ENCODE results near the gene LORICRIN. TPM values are rescaled to one million over a fixed set of nuclear protein-coding genes. Genes with fewer than 3 reads are reported as not detected.
"Not testable (repeated sequence)": the region's sequence is repeated elsewhere in the genome, so short reads cannot be mapped to it uniquely, and the experiment has no call there.

LORICRIN gene, protein sequence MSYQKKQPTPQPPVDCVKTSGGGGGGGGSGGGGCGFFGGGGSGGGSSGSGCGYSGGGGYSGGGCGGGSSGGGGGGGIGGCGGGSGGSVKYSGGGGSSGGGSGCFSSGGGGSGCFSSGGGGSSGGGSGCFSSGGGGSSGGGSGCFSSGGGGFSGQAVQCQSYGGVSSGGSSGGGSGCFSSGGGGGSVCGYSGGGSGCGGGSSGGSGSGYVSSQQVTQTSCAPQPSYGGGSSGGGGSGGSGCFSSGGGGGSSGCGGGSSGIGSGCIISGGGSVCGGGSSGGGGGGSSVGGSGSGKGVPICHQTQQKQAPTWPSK
- total RNA-seq = not detected

GRCh38 chr1:153259387-153259786 is at the start of gene LORICRIN:
Gene LORICRIN, plus strand, starts transcription at chr1:153259687. Its CDS starts 1,263 bp downstream, at chr1:153260950.
- no peak for FAIRE-seq

GRCh38 chr1:153210206-153210605 is 49.3 kb upstream of the LORICRIN start:
- FAIRE-seq (no peak), DNase-seq (ENCODE audit: low spot score in 2 of 2) (no peak)

More at GRCh38 chr1:153259387-153259786, at the start of gene LORICRIN:
- no peak for DNase-seq (ENCODE audit: low spot score in 2 of 2)

- no peak for FAIRE-seq
- no peak for DNase-seq (ENCODE audit: low spot score in 2 of 2)
Measured at GRCh38 chr1:153212201-153212600, 47.3 kb upstream of the LORICRIN start.

- FAIRE-seq = no peak
Measured at GRCh38 chr1:153213519-153213918, 46.0 kb upstream of the LORICRIN start.

GRCh38 chr1:153217212-153217611 is 42.3 kb upstream of the LORICRIN start, which contains the start of gene PRR9:
Gene PRR9, plus strand, starts transcription at chr1:153217584. Its CDS starts 561 bp downstream, at chr1:153218145.
- FAIRE-seq = no peak

More at GRCh38 chr1:153213519-153213918, 46.0 kb upstream of the LORICRIN start:
- no peak for DNase-seq (ENCODE audit: low spot score in 2 of 2)

DNA sequence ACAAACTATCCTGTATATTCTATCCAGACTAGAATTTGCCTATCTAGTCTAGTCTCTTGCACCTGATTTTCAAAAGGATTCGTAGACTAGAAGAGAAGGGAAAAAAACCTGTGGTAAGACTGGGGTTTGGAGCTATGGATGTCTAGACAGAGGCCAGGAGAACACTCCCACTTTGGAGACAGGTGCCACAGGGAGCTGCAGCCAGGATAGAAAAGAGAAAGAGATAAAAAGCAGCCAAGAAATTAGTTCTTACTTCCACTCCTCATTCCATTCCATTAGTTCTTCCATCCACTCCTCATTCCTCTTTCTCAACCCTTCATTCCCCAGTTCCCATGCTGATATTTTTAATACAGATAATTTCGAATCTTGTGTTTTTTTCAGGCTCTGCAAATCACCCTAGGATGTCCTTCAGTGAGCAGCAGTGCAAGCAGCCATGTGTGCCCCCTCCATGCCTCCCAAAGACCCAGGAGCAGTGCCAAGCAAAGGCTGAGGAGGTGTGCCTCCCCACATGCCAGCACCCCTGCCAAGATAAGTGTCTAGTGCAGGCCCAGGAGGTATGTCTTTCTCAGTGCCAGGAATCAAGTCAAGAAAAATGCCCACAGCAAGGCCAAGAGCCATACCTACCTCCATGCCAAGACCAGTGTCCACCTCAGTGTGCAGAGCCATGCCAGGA is 41.6 kb upstream of the LORICRIN start:
- DNase-seq (ENCODE audit: low spot score in 2 of 2) = no peak
- FAIRE-seq = no peak

More at GRCh38 chr1:153217212-153217611, 42.3 kb upstream of the LORICRIN start, which contains the start of gene PRR9:
- no peak for DNase-seq (ENCODE audit: low spot score in 2 of 2)

DNA sequence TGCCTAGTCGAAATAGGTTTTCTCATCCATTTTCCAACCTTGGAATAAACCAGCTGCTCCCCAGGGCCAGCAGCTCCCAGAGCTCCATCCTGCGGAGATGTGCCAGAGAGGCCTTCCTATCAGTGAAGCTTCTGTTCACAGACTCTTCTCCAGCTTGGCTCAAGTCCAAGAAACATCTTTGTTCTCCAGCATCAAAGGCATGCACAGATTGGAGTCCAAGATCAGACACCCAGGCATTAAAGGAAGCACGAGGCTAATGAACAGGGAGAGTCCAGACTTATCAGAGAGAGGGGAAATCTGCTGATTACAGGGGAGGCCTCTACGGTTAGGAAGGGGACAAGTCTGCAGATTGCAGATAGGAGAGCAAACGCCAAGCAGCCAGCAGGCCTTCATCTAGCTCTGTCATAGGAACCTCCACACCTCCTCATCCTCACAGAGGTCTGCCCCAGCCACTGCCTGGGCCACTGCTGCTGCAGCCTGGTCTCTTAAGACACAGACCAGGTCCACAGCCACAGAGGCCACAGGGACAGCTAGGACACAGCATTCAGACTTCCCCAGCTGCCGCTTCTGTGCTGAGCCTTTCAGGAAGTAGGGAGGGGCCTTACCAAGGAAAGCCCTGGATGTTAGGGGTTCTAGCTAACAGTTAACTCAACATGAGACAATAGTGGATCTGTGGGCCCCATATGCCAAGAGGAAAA is 38.7 kb upstream of the LORICRIN start:
- DNase-seq (ENCODE audit: low spot score in 2 of 2) (peak; percentile 6 to 13), FAIRE-seq (no peak)

GRCh38 chr1:153223040-153223891 is 36.2 kb upstream of the LORICRIN start:
- not testable (repeated sequence) for FAIRE-seq
- peak in 1 of 2 donors; percentile 16 for DNase-seq (ENCODE audit: low spot score in 2 of 2)

DNA sequence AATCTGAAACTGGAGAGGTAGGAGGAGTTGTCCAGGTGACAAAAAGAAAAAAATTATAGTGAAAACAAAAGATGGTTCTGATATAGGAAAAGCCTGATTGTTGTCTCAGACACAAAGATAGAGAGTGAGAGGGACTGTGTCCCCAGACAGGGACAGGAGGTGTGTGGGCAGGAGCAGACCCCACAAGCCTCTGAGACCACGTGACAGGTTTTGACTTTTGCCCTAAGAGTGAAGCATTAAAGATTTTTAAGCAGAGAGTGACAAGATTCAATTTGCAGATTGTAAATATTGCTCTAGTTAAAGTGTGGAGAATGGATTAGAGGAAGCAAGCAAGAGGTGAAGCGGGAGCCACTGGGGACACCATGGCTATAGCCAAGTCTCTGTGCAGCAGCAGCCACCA is 31.7 kb upstream of the LORICRIN start:
- no peak for DNase-seq (ENCODE audit: low spot score in 2 of 2)
- no peak for FAIRE-seq

DNA sequence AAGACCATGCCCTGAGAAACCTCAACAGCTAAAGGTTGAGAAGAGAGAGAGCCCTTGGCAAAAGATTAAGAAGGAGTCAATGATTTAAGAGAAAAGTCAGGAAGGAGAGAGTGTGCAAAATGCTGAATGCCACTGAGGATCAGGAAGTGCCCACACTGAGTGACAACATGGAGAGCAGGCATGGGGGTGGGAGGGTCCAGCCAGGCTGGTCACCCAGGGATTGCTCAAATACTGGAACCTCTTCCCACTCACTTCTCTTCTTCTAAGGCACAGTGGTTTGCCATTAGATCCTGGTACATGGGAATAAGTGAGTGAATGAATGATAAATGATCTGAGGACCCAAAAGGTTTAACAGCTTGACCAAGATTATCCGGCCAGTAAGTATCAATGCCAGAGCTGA is 31.0 kb upstream of the LORICRIN start:
- FAIRE-seq = no peak
- DNase-seq (ENCODE audit: low spot score in 2 of 2) = no peak

DNA sequence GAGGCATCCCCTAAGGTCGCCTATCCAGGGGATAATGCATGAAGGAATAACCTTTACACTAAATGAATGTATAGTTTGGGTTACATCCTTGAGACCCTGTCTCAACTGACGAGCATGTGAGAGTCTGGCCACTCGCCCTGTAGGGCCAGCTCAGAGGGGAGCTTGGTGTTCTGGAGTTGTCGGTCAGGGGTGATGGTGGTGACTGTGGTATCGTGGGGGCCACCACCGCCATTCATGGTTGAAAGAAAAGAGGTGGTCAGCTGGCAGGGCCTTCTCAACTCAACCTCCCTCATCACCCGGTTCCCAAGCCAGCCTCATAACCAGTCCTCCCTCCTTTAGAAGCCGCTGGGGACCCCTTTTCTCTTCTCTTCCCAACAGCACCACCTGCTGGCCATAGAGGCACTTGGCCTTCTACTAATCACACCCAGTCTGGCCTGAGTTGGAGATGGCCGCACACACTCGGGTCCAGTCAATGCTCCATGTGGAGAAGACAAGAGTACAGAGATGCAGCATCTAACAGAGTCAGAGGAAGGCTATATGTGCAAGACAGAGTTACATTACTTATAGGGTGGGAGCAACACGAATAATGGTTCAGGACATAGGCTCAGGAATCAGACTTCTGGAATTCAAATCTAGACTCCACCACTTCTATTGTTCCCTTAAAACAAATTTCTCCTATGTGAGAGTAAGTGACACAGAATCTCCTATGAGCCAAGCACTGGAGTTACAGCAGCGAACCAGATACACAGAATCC is 30.2 kb upstream of the LORICRIN start:
- DNase-seq (ENCODE audit: low spot score in 2 of 2); FAIRE-seq: not testable (repeated sequence)

DNA sequence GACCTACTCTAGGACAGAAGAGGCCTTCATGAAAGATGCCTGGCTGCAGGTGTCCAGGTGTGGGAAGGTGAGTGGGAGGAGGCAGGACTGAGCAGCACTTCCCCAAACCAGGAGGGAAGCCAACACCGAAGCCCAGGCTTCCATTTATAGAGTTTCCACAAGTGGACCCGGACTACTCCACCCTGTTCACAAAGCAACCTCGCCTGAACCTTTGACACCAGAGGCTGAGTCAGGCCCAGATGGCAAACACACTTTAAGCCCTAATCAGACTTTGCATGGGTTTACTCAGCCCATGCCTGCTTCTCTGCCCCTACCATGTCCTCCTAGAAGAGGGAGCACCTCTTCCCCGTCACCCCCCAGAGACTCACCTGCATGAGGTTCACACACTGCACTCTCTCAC is 28.1 kb upstream of the LORICRIN start:
- DNase-seq (ENCODE audit: low spot score in 2 of 2) (no peak), FAIRE-seq (no peak)

- DNase-seq (ENCODE audit: low spot score in 2 of 2) (no peak), FAIRE-seq (no peak)
Measured at GRCh38 chr1:153231785-153232184, 27.7 kb upstream of the LORICRIN start.

DNA sequence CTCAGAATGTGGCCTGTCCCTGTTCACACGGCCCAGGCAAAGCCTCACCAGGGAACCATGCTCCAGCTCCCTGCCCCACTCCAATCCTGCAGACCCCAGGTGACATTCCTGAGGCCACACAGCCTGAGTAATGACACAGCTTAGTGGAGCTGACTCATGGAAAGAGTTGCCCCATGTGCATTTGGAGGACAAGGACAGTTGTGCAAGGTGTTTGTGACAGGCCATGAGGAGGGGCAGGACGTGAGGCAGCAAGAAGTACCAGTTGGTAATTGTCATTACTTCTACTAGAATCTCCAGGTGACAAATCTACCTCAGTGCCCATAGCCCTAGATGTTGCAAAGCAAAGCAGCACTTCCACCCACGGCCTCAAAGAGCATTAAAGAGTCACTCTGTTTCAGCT is 26.9 kb upstream of the LORICRIN start:
- FAIRE-seq (no peak), DNase-seq (ENCODE audit: low spot score in 2 of 2) (no peak)

GRCh38 chr1:153233448-153233847 is 26.0 kb upstream of the LORICRIN start:
- DNase-seq (ENCODE audit: low spot score in 2 of 2) (no peak), FAIRE-seq (no peak)

GRCh38 chr1:153238527-153238926 is 21.0 kb upstream of the LORICRIN start:
- DNase-seq (ENCODE audit: low spot score in 2 of 2) = no peak
- FAIRE-seq = no peak

- FAIRE-seq (no peak), DNase-seq (ENCODE audit: low spot score in 2 of 2) (no peak)
Measured at GRCh38 chr1:153242160-153242559, 17.3 kb upstream of the LORICRIN start.

DNA sequence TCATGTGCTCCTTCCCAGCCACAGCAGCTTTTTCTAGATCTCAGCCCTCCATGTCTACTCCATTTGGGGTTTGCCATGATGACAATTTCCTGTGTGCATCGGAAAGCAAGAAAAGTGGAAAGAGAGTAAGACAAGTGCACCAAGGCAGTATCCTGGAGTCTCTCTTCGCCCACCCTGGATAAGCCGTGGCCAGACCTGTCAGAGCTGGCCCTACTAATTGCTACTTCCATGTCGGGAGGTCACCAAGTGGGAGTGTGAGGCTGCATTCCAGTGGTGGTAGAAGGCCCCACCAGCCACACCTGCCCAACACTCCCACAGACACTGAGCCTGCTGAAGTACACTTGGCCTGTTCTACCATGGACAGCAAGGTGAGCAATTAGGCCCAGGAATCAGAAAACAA is 14.0 kb upstream of the LORICRIN start:
- FAIRE-seq (no peak), DNase-seq (ENCODE audit: low spot score in 2 of 2) (no peak)

GRCh38 chr1:153246018-153246417 is 13.5 kb upstream of the LORICRIN start:
- no peak for FAIRE-seq
- DNase-seq (ENCODE audit: low spot score in 2 of 2) = no peak
